ENCODE results near the gene ERC2.

ERC2 gene

GRCh38 chr3:55641964-55642363 is 826.3 kb downstream of the ERC2 start:
- DNase-seq (ENCODE audit: low spot score), result no peak

- DNase-seq (ENCODE audit: low spot score), result no peak
These were observed 828.1 kb downstream of the ERC2 start for GRCh38 chr3:55639896-55640765.

- no peak for DNase-seq (ENCODE audit: low spot score)
These were observed 829.1 kb downstream of the ERC2 start for GRCh38 chr3:55639143-55639542.

GRCh38 chr3:55637906-55638638 is 830.2 kb downstream of the ERC2 start:
- no peak for DNase-seq (ENCODE audit: low spot score)

GRCh38 chr3:55636300-55637195 is 831.7 kb downstream of the ERC2 start:
- no peak for DNase-seq (ENCODE audit: low spot score)

GRCh38 chr3:55634345-55634744 is 833.9 kb downstream of the ERC2 start:
- DNase-seq (ENCODE audit: low spot score), result no peak

- DNase-seq (ENCODE audit: low spot score), result no peak
These were observed 834.9 kb downstream of the ERC2 start for GRCh38 chr3:55633333-55633732.

GRCh38 chr3:55631766-55632331 is 836.4 kb downstream of the ERC2 start:
- no peak for DNase-seq (ENCODE audit: low spot score)

GRCh38 chr3:55630921-55631299 is 837.4 kb downstream of the ERC2 start:
- no peak for DNase-seq (ENCODE audit: low spot score)

- no peak for DNase-seq (ENCODE audit: low spot score)
These were observed 837.9 kb downstream of the ERC2 start for GRCh38 chr3:55630280-55630920.

GRCh38 chr3:55629432-55629831 is 838.8 kb downstream of the ERC2 start:
- no peak for DNase-seq (ENCODE audit: low spot score)

- no peak for DNase-seq (ENCODE audit: low spot score)
These were observed 842.0 kb downstream of the ERC2 start for GRCh38 chr3:55626279-55626665.

- no peak for DNase-seq (ENCODE audit: low spot score)
These were observed 844.0 kb downstream of the ERC2 start for GRCh38 chr3:55624238-55624637.

- no peak for DNase-seq (ENCODE audit: low spot score)
These were observed 844.5 kb downstream of the ERC2 start for GRCh38 chr3:55623786-55624185.

- no peak for DNase-seq (ENCODE audit: low spot score)
These were observed 845.5 kb downstream of the ERC2 start for GRCh38 chr3:55622733-55623132.

GRCh38 chr3:55622116-55622515 is 846.2 kb downstream of the ERC2 start:
- no peak for DNase-seq (ENCODE audit: low spot score)

GRCh38 chr3:55621648-55622047 is 846.6 kb downstream of the ERC2 start:
- DNase-seq (ENCODE audit: low spot score), result no peak

- DNase-seq (ENCODE audit: low spot score), result no peak
These were observed 847.2 kb downstream of the ERC2 start for GRCh38 chr3:55621026-55621422.

GRCh38 chr3:55620351-55621025 is 847.8 kb downstream of the ERC2 start:
- no peak for DNase-seq (ENCODE audit: low spot score)

GRCh38 chr3:55619046-55619808 is 849.0 kb downstream of the ERC2 start:
- no peak for DNase-seq (ENCODE audit: low spot score)
